Middle frontal gyrus (tissue), 1 donor: ENCODE measurements around the gene COA1.
A peak's percentile ranks its signal among the peaks of the same experiment; 100 is the strongest.
"Not testable (repeated sequence)": the region's sequence is repeated elsewhere in the genome, so short reads cannot be mapped to it uniquely, and the experiment has no call there.

Source experiments
- DNase-seq: peaks from one replicate; pipeline ENCODE4 v3.0.0-alpha.2; 2015; ENCODE audit warnings: low spot score; ENCODE audit errors: extremely low spot score

The COA1 gene

DNA sequence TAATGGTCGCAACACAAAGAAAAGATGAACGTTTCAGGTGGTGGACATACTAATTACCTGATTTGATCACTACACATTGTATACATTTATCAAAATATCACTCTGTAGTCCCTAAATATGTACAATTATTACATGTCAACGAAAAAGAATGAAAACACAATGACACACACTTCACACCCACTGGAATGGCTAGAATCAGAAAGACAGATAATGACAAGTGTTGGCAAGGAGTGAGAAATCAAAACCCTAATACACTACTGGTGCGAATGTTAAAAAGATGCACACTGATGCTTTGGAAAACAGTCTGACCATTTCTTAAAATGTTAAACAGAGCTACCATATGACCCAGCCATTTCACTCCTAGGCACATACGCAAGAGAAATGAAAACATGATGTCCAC is 2.3 kb downstream of the COA1 start:
- no peak for DNase-seq

GRCh38 chr7:43726466-43726865 is 2.9 kb downstream of the COA1 start:
- no peak for DNase-seq

DNA sequence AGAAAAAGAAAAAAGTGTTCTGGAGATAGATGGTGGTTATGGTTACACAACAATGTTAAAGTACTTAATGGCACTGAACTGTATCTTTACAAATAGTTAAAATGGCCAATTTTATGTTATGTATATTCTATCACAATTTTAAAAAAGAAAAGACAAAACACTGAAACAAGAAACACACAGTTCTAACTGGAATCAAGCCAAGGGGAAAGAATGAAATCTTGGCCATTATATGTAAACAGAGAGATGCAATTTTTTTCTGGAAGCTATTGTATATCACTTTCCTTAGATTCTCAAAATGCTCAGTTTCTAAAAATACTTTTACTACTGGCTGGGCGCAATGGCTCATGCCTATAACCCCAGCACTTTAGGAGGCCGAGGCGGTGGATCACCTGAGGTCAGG is 4.1 kb downstream of the COA1 start:
- no peak for DNase-seq

- no peak for DNase-seq
Observed at GRCh38 chr7:43723007-43723341, 6.3 kb downstream of the COA1 start.

DNA sequence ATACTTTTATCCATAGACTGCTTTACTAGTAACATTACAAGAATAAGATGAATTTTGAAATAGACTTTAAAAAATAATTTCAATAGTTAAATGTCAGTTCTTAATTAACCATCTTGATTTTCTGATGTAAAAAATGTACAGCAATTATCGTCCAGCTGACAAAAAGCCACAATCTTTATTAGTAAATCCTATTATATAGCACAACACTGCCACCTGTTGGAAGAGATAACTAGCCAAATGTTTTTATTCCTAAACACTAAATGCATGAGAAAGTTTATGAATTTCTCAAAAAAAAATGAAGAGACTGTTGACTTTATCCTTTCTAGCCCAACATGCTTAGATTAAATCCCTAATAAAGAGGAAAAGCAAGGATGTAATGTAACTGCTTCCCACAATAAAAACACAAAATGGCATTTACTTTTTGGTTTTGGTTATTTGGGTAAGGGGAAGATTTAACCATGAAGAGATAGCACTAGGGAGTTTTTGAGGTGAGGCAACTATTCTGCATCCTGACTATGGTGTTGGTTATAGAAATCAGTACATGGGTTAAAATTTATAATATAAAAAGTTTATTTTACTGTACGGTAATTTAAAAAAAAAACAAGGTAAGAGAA is 8.0 kb downstream of the COA1 start:
- peak; percentile 40 for DNase-seq

DNA sequence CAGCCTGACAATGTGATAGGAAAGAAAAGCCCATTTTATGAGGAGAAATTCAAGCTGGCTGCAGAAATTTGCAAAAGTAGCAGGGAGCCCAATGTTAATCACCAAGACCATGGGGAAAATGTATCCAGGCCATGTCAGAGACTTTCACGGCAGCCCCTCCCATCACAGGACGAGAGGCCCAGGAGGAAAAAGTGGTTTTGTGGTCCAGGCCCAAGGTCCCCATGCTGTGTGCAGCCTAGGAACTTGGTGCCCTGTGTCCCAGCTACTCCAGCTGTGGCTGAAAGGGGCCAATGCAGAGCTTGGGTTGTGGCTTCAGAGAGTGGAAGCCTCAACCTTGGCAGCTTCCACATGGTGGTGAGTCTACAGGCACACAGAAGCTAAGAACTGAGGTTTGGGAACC is 12.7 kb downstream of the COA1 start:
- no peak for DNase-seq

DNA sequence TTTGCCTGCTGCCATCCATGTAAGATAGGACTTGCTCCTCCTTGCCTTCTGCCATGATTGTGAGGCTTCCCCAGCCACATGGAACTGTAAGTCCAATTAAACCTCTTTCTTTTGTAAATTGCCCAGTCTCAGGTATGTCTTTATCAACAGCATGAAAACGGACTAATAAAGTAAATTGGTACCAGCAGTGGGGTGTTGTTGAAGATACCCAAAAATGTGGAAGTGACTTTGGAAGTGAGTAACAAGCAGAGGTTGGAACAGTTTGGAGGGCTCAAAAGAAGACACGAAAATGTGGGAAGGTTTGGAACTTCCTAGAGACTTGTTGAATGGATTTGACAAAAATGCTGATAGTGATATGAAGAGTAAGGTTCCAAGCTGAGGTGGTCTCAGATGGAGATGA is 13.4 kb downstream of the COA1 start:
- DNase-seq: not testable (repeated sequence)

DNA sequence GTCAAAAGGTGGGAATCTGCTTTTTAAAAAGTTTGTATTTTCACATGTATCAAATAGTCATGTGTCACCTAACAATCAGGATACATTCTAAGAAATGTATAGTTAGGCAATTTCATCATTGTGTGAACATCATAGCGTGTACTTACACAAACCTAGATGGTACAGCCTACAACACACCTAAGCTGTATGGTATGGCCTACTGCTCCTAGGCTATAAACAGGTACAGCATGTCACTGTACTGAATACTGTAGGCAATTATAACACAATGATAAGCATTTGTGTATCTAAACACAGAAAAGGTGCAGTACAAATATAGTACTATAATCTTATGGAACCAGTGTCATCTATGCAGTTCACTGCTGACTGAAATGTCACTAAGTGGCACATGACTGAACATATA is 17.8 kb downstream of the COA1 start:
- DNase-seq: no peak

- not testable (repeated sequence) for DNase-seq
Observed at GRCh38 chr7:43708055-43708454, 21.3 kb downstream of the COA1 start.

DNA sequence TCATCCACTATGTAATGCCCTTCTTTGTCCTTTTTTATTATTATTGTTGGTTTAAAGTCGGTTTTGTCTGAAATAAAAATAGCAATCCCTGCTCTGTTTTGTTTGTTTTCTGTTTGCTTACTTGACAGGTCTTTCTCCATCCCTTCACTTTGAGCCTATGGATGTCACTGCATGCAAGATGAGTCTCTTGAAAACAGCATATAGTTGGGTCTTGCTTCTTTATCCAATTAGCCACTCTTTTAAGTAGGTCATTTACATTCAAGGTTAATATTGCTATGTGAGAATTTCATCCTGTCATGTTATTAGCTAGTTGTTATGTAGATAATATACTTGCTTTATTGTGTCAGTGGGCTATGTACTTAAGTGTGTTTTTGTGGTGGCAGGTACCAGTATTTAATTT is 25.8 kb downstream of the COA1 start:
- no peak for DNase-seq

GRCh38 chr7:43702974-43703373 is 26.3 kb downstream of the COA1 start:
- no peak for DNase-seq

GRCh38 chr7:43701929-43702328 is 27.4 kb downstream of the COA1 start:
- DNase-seq: no peak

DNA sequence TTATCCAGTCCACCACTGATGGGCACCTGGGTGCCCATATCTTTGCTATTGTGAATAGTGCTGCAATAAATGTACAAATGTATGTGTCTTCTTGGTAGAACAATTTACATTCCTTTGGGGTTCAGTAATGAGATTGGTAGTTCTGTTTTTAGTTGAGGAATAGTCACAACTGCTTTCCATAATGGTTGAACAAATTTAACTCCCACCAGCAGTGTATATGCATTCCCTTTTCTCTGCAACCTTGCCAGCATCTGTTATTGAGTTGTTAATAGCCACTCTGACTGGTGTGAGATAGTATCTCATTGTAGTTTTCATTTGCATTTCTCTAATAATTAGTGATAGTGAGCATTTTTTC is 27.8 kb downstream of the COA1 start:
- DNase-seq: no peak

GRCh38 chr7:43700646-43701499 is 28.4 kb downstream of the COA1 start:
- DNase-seq: no peak

DNA sequence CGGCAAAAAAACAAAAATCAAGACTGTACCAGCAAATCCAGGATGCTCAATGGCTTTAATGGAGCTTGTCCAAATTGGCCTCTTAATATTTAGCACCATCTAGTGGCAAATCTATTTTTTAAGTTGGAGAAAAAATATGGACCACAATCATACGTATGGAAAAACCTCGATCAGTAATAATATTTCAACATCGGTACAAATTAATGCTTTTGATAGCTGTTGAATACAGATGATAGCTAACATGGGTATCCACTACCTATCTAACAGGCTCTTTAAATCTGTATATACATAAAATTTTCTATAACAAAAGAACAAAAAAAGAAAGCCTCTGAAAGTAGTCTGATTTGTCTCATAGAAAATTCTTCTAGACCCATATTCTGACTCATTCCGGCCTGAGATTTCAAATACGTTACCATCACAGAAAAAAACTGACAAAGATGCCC is 29.2 kb downstream of the COA1 start:
- no peak for DNase-seq

- no peak for DNase-seq
Observed at GRCh38 chr7:43698460-43699255, 30.7 kb downstream of the COA1 start.

- no peak for DNase-seq
Observed at GRCh38 chr7:43697690-43698089, 31.6 kb downstream of the COA1 start.

DNA sequence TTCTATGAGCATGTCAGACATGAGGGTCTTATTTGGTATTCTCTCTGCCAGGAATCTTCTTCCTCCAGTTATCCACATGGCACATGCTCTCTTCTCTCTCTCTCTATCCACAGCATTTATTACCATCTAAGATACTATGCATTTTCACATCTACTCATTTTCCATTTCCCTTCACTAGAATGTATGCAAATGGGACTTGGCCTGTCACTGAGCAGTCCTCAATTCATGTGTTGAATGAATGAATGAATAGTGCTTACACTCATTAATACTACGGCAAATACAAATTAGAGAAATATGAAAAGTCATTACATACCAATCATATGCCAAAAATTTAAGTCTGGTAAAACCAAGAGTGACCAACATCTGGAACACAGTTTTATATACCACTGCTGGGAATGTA is 34.0 kb downstream of the COA1 start:
- DNase-seq: no peak

DNA sequence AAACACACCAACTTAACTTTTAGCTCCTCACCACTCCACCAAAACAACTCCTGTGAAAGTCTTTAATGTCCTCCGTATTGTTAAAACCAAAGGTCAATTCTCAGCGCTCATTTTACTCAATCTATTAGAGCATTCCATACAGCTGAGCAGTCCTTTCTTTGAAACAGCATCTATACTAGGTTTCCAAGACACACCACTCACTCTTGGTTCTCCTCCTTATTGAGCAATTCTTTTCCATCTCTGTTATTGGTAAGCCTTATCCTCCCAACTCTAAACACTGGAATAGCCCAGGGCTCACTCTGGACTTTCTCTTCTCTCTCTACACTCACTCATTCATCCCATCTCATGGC is 34.9 kb downstream of the COA1 start:
- DNase-seq: no peak

DNA sequence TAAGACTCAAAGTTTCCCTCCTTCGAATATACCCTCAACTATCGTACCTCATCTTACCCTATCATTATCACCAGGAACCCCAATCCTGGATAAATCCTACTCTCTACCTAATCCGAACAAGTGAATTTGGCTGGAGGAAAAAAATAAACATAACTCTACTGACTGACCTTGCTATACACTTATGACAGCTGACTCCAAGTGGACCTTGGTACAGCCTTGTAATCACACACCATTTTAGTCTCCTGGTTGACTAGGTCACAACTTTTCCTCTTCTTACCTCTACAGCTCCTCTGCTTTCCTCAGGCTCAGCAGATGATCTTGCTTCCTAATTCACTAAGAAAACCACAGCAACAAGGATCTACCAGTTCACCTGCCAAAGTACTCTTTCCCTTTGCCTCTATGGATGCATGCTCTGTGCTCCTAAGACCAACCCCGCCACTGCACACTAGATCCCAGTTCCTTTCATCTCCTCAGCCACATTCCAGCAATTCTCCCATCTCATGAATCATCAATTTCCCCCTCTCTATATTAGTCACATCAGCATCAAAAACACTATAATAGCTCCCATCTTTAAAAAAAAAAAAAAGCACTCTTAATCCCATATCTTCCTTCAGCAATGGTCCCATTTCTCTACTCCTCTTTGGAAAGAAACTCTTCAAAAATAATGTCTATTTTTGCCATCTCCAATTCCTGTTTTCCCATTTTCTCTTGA is 35.5 kb downstream of the COA1 start:
- no peak for DNase-seq

DNA sequence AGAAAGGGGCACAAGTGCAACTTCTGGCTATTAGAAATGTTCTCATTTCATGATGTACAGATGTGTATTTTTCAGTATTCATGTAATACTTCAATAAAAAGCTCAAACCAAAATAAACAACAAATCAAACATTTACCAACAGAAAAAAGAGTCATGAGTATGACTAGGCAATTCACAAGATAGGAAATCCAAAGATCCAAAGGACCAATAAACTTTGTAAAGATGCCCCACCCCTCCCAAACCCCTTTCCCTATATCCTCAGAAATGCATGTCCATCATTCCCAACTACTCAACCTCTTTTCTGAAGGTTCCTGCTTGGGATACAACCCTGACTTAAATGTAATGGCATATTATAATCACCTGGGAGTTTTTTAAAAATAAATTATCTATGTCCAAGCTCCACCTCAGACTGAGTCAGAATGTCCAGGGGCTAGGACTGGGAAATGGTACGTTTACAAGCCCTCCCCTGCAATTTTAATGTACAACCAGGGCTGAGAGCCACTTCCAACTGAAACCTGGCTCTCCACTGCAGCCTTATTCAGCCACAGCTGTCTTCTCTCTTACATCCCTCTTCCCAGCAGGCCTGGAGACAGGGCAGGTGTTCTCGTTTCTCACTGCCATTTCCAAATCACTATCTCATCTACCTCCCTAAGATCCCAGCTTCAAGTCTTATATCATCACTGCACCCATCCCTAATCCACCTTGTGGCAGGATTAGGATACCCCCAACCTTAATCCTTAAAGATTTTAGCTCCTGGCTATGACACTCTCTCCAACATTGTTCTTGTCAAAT is 36.5 kb downstream of the COA1 start:
- no peak for DNase-seq
